Measurements from ENCODE around the gene TNRC6C.

TNRC6C gene

DNA sequence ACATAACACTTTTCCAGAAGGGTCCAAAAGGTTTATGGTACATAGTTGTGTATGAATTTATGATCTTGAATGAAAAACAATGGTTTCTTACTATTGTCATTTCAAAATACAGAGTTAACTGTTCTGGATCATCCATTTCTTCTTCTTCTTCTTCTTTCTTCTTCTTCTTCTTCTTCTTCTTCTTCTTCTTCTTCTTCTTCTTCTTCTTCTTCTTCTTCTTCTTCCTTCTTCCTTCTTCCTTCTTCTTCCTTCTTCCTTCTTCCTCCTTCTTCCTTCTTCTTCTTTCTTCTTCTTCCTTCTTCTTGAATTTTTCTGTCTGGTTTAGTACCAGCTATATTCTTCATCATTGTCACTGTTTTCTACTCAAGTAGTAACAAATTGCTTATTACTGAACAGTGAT lies 47.8 kb downstream of the TNRC6C start:
- CTCF ChIA-PET: interaction anchor here (0.7 to 5.3 kb wide), 5 partner anchors 8 to 234 kb away, joined by 4 to 55 read pairs (median 7); no protein-coding TSS in a partner anchor

GRCh38 chr17:78007647-78008046 lies 49.1 kb downstream of the TNRC6C start:
- no peak overlapping the region for H3K4me3 ChIP-seq (ENCODE audit: low read depth, low read length)
- H3K4me1 ChIP-seq (ENCODE audit: control insufficient read depth, insufficient read depth, low read length): no peaks in the 10 kb centered on the region
- POLR2A ChIA-PET: interaction anchor here (1.4 kb wide), 1 partner anchor 49 kb away, joined by 3 read pairs; the partner anchor contains the start of gene TNRC6C
- no peak for TF ChIP-seq SETDB1 (IDR thresholded peaks at IDR 0.05; ENCODE audit: insufficient read length, low read length)
- TF ChIP-seq ZNF175 (tag by site-specific recombination; IDR thresholded peaks at IDR 0.05): no peak
- no peak for TF ChIP-seq ZNF677 (tag by site-specific recombination; IDR thresholded peaks at IDR 0.05)
- TF ChIP-seq WT1 (tag by site-specific recombination; IDR thresholded peaks at IDR 0.05): no peak
- TF ChIP-seq ZNF558 (tag by site-specific recombination; IDR thresholded peaks at IDR 0.05): no peak
- TF ChIP-seq ZFP69B (tag by site-specific recombination; IDR thresholded peaks at IDR 0.05): no peak
- TF ChIP-seq, protein P1, sequence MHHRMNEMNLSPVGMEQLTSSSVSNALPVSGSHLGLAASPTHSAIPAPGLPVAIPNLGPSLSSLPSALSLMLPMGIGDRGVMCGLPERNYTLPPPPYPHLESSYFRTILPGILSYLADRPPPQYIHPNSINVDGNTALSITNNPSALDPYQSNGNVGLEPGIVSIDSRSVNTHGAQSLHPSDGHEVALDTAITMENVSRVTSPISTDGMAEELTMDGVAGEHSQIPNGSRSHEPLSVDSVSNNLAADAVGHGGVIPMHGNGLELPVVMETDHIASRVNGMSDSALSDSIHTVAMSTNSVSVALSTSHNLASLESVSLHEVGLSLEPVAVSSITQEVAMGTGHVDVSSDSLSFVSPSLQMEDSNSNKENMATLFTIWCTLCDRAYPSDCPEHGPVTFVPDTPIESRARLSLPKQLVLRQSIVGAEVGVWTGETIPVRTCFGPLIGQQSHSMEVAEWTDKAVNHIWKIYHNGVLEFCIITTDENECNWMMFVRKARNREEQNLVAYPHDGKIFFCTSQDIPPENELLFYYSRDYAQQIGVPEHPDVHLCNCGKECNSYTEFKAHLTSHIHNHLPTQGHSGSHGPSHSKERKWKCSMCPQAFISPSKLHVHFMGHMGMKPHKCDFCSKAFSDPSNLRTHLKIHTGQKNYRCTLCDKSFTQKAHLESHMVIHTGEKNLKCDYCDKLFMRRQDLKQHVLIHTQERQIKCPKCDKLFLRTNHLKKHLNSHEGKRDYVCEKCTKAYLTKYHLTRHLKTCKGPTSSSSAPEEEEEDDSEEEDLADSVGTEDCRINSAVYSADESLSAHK (tag by site-specific recombination; IDR thresholded peaks at IDR 0.05): no peak
- TF ChIP-seq MYNN (tag by site-specific recombination; IDR thresholded peaks at IDR 0.05; ENCODE audit: borderline replicate concordance): no peak
- no peak for TF ChIP-seq ZFP41 (tag by site-specific recombination; IDR thresholded peaks at IDR 0.05; ENCODE audit: borderline replicate concordance)
- TF ChIP-seq OSR2 (tag by site-specific recombination; IDR thresholded peaks at IDR 0.05): no peak
- TF ChIP-seq SCRT1 (tag by site-specific recombination; IDR thresholded peaks at IDR 0.05; ENCODE audit: borderline replicate concordance): no peak
- no peak for TF ChIP-seq TCF7L2 (IDR thresholded peaks at IDR 0.05; ENCODE audit: borderline replicate concordance, low read depth, low read length)
- TF ChIP-seq, protein P2, sequence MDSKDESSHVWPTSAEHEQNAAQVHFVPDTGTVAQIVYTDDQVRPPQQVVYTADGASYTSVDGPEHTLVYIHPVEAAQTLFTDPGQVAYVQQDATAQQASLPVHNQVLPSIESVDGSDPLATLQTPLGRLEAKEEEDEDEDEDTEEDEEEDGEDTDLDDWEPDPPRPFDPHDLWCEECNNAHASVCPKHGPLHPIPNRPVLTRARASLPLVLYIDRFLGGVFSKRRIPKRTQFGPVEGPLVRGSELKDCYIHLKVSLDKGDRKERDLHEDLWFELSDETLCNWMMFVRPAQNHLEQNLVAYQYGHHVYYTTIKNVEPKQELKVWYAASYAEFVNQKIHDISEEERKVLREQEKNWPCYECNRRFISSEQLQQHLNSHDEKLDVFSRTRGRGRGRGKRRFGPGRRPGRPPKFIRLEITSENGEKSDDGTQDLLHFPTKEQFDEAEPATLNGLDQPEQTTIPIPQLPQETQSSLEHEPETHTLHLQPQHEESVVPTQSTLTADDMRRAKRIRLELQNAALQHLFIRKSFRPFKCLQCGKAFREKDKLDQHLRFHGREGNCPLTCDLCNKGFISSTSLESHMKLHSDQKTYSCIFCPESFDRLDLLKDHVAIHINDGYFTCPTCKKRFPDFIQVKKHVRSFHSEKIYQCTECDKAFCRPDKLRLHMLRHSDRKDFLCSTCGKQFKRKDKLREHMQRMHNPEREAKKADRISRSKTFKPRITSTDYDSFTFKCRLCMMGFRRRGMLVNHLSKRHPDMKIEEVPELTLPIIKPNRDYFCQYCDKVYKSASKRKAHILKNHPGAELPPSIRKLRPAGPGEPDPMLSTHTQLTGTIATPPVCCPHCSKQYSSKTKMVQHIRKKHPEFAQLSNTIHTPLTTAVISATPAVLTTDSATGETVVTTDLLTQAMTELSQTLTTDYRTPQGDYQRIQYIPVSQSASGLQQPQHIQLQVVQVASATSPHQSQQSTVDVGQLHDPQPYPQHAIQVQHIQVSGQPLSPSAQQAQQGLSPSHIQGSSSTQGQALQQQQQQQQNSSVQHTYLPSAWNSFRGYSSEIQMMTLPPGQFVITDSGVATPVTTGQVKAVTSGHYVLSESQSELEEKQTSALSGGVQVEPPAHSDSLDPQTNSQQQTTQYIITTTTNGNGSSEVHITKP (tag by site-specific recombination; IDR thresholded peaks at IDR 0.05): no peak
- no peak for TF ChIP-seq ZNF335 (tag by site-specific recombination; conservative IDR thresholded peaks at IDR 0.05)
- TF ChIP-seq ZSCAN4 (tag by site-specific recombination; IDR thresholded peaks at IDR 0.05): no peak
- no peak overlapping the region for H3K27ac ChIP-seq (ENCODE audit: extremely low read depth, low read depth, low read length)
- CTCF ChIA-PET: interaction anchor here (1.4 to 3.4 kb wide), 3 partner anchors 10 to 78 kb away, joined by 4 to 14 read pairs (median 6); no protein-coding TSS in a partner anchor
- peaks cover 13 to 18% of the 10 kb centered on the region in 2 experiments for H3K36me3 ChIP-seq (ENCODE audit: control insufficient read depth in 2 of 2, insufficient read depth in 1 of 2, low read length in 2 of 2)
- no peaks in the 10 kb centered on the region for H3K9me3 ChIP-seq (ENCODE audit: control insufficient read depth, insufficient read depth, low read depth, low read length)

More for the DNA sequence above, 47.8 kb downstream of the TNRC6C start:
- Histone ChIP-seq H3K4me3 (ENCODE audit: low read depth, low read length) (no peak overlapping the region), H3K4me1 (ENCODE audit: control insufficient read depth, insufficient read depth, low read length) (peaks cover 4% of the 10 kb centered on the region), H3K9me3 (ENCODE audit: control insufficient read depth, insufficient read depth, low read depth, low read length) (no peaks in the 10 kb centered on the region), H3K27ac (ENCODE audit: extremely low read depth, low read depth, low read length) (no peak overlapping the region), H3K36me3 (ENCODE audit: control insufficient read depth in 2 of 2, insufficient read depth in 1 of 2, low read length in 2 of 2) (peaks cover 8 to 18% of the 10 kb centered on the region in 2 experiments)
- TF ChIP-seq, protein P3, sequence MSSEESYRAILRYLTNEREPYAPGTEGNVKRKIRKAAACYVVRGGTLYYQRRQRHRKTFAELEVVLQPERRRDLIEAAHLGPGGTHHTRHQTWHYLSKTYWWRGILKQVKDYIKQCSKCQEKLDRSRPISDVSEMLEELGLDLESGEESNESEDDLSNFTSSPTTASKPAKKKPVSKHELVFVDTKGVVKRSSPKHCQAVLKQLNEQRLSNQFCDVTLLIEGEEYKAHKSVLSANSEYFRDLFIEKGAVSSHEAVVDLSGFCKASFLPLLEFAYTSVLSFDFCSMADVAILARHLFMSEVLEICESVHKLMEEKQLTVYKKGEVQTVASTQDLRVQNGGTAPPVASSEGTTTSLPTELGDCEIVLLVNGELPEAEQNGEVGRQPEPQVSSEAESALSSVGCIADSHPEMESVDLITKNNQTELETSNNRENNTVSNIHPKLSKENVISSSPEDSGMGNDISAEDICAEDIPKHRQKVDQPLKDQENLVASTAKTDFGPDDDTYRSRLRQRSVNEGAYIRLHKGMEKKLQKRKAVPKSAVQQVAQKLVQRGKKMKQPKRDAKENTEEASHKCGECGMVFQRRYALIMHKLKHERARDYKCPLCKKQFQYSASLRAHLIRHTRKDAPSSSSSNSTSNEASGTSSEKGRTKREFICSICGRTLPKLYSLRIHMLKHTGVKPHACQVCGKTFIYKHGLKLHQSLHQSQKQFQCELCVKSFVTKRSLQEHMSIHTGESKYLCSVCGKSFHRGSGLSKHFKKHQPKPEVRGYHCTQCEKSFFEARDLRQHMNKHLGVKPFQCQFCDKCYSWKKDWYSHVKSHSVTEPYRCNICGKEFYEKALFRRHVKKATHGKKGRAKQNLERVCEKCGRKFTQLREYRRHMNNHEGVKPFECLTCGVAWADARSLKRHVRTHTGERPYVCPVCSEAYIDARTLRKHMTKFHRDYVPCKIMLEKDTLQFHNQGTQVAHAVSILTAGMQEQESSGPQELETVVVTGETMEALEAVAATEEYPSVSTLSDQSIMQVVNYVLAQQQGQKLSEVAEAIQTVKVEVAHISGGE (tag by site-specific recombination; conservative IDR thresholded peaks at IDR 0.05; ENCODE audit: low read depth): no peak
- TF ChIP-seq ZNF366 (tag by site-specific recombination; conservative IDR thresholded peaks at IDR 0.05) (peak; percentile 80), ZNF585B (tag by site-specific recombination; IDR thresholded peaks at IDR 0.05) (no peak), ZFP69B (tag by site-specific recombination; IDR thresholded peaks at IDR 0.05) (no peak)
- TF ChIP-seq, protein P4, sequence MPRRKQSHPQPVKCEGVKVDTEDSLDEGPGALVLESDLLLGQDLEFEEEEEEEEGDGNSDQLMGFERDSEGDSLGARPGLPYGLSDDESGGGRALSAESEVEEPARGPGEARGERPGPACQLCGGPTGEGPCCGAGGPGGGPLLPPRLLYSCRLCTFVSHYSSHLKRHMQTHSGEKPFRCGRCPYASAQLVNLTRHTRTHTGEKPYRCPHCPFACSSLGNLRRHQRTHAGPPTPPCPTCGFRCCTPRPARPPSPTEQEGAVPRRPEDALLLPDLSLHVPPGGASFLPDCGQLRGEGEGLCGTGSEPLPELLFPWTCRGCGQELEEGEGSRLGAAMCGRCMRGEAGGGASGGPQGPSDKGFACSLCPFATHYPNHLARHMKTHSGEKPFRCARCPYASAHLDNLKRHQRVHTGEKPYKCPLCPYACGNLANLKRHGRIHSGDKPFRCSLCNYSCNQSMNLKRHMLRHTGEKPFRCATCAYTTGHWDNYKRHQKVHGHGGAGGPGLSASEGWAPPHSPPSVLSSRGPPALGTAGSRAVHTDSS (tag by site-specific recombination; IDR thresholded peaks at IDR 0.05): peak; percentile 56
- POLR2A ChIA-PET: interaction anchor here (1.1 to 1.6 kb wide), 2 partner anchors 41 to 48 kb away, joined by 3 to 11 read pairs; partner anchors contain the start of gene TNRC6C

Measured in HEK293 (cell line).